GM19372 (cell line): ENCODE data around the gene KAT14.
"Not testable (repeated sequence)": the region's sequence is repeated elsewhere in the genome, so short reads cannot be mapped to it uniquely, and the experiment has no call there.

Experiments used
- ATAC-seq: cut with Tn5 transposase; IDR thresholded peaks from one replicate; pipeline ENCODE4 v1.9.1; 2021; ENCODE audit warnings: mild to moderate bottlenecking, low read depth, moderate library complexity; ENCODE audit not compliant: unreplicated experiment

The KAT14 gene

GRCh38 chr20:18154342-18154741 is 16.7 kb downstream of the KAT14 start:
- no peak for ATAC-seq

- no peak for ATAC-seq
These were observed 18.4 kb downstream of the KAT14 start for GRCh38 chr20:18156045-18156444.

- ATAC-seq = no peak
These were observed 26.7 kb downstream of the KAT14 start for GRCh38 chr20:18164356-18164755.

GRCh38 chr20:18165553-18165952 is 27.9 kb downstream of the KAT14 start:
- no peak for ATAC-seq

- ATAC-seq = no peak
These were observed 28.7 kb downstream of the KAT14 start for GRCh38 chr20:18166241-18166881.

- ATAC-seq = no peak
These were observed 29.3 kb downstream of the KAT14 start for GRCh38 chr20:18166950-18167349.

- no peak for ATAC-seq
These were observed 34.7 kb downstream of the KAT14 start for GRCh38 chr20:18172379-18172778.

GRCh38 chr20:18174906-18175683 is 37.4 kb downstream of the KAT14 start:
- ATAC-seq = no peak

GRCh38 chr20:18176318-18176785 is 38.7 kb downstream of the KAT14 start:
- no peak for ATAC-seq

GRCh38 chr20:18180366-18180765 is 42.7 kb downstream of the KAT14 start:
- not testable (repeated sequence) for ATAC-seq

GRCh38 chr20:18180815-18181214 is 43.2 kb downstream of the KAT14 start:
- ATAC-seq = no peak

GRCh38 chr20:18187020-18187419 is 49.4 kb downstream of the KAT14 start:
- no peak for ATAC-seq

GRCh38 chr20:18188434-18188833 is 50.8 kb downstream of the KAT14 start:
- no peak for ATAC-seq

GRCh38 chr20:18190338-18191233 is 52.9 kb downstream of the KAT14 start:
- no peak for ATAC-seq

- no peak for ATAC-seq
These were observed 53.6 kb downstream of the KAT14 start for GRCh38 chr20:18191306-18191705.

- ATAC-seq = not testable (repeated sequence)
These were observed 56.8 kb downstream of the KAT14 start for GRCh38 chr20:18194461-18194860.

- ATAC-seq = no peak
These were observed 58.3 kb downstream of the KAT14 start for GRCh38 chr20:18195931-18196330.

- no peak for ATAC-seq
These were observed 59.9 kb downstream of the KAT14 start for GRCh38 chr20:18197382-18198070.

GRCh38 chr20:18202966-18203365 is 65.3 kb downstream of the KAT14 start:
- ATAC-seq = no peak

- not testable (repeated sequence) for ATAC-seq
These were observed 66.0 kb downstream of the KAT14 start for GRCh38 chr20:18203700-18204099.
